H1 (cell line): ENCODE measurements around the gene MAOA. TPM values are rescaled to one million over a fixed set of nuclear protein-coding genes. Genes with fewer than 3 reads are reported as not detected.

Source experiments
- ASH2L ChIP-seq: fragments of 200-600, 300-600 bp; sonication (generic); IDR thresholded peaks from one replicate; pipeline ENCODE4 v1.7.1; 2017; ENCODE audit warnings: low read length
- BACH1 ChIP-seq: IDR thresholded peaks from 2 replicates; pipeline ENCODE4 v1.6.1; 2012; ENCODE audit warnings: low read length, improper control_type of control experiment
- BCL11A ChIP-seq, 2 experiments: IDR thresholded peaks; one replicate each; pipeline ENCODE4 v1.6.1; 2011; ENCODE audit warnings: low read depth in 2 of 2, low read length in 2 of 2, mild to moderate bottlenecking in 2 of 2
- POU5F1 ChIP-seq: IDR thresholded peaks from 2 replicates; pipeline ENCODE4 v1.6.1; 2011; ENCODE audit warnings: low read depth, mild to moderate bottlenecking, low read length, moderate library complexity
- TAF1 ChIP-seq: IDR thresholded peaks from 2 replicates; pipeline ENCODE4 v1.6.1; 2011; ENCODE audit warnings: mild to moderate bottlenecking, low read depth, low read length
- TBP ChIP-seq: IDR thresholded peaks from 2 replicates; pipeline ENCODE4 v1.6.1; 2011; ENCODE audit warnings: low read depth, low read length, improper control_type of control experiment
- TEAD4 ChIP-seq: IDR thresholded peaks from 2 replicates; pipeline ENCODE4 v1.6.1; 2012; ENCODE audit warnings: low read depth, low read length, inconsistent platforms, mixed read lengths
- polyA plus RNA-seq, 7 experiments: library from polyadenylated mRNA; depleted of rRNA in 3 of 7; stranded (reverse) in 5 of 7; unstranded in 2 of 7; fragments of >200 nt in 5 of 7; fragments of 200-250 nt in 2 of 7; gene quantifications; 1 replicate in 5 of 7; 2 replicates in 1 of 7; 4 replicates in 1 of 7; pipeline versions ENCODE4 v1.2.1 to v1.2.3, GENCODE V29; 2011 to 2013; ENCODE audit warnings: missing spikeins in 2 of 7, mixed read lengths in 2 of 7
- total RNA-seq: library from RNA; stranded (reverse); fragmentation: NEBNext Ultra II Directional; extraction: Animal tissue kit (Norgen Biotek cat#: 25700); gene quantifications from 2 replicates; pipeline ENCODE4 v1.2.1, GENCODE V29; 2021

The MAOA gene
- total and polyA plus RNA-seq, 2 of the 8 experiments (the other 6 are each of a cell fraction or from before 2014, with no cell fraction given), result 2.6 to 8.2 TPM

GRCh38 chrX:43643201-43643600 lies 12.9 kb upstream of the MAOA start (continued):
- no peak for TF ChIP-seq TBP
- TF ChIP-seq ASH2L, result no peak
- TF ChIP-seq POU5F1, result no peak
- TF ChIP-seq TEAD4, result no peak
- no peak for TF ChIP-seq BACH1
- TF ChIP-seq TAF1, result no peak
- TF ChIP-seq BCL11A (IDR thresholded peaks at IDR 0.05; ENCODE audit: low read depth in 2 of 2, low read length in 2 of 2), result no peak
